Mesenteric fat pad (tissue), 1 donor: ENCODE data around the gene SFXN5. TPM values are rescaled to one million over a fixed set of nuclear protein-coding genes. Genes with fewer than 3 reads are reported as not detected.

ENCODE experiments used
- DNase-seq: peaks from one replicate; pipeline ENCODE4 v3.0.0-alpha.2; 2020; ENCODE audit warnings: low spot score
- total RNA-seq: library from RNA; stranded (reverse); fragmentation: NEBNext Ultra II Directional; extraction: Animal tissue kit (Norgen Biotek cat#: 25700); gene quantifications from one replicate; pipeline ENCODE4 v1.2.1, GENCODE V29; 2021
- donor health status: DM: yes; HTN: yes; CAD: no.

Gene SFXN5
- total RNA-seq, 1 donor from 2014 or later = 11.7 TPM

GRCh38 chr2:72959554-72959953 is 112.0 kb downstream of the SFXN5 start:
- no peak for DNase-seq

- DNase-seq = no peak
Observed at GRCh38 chr2:72958542-72959385, 112.7 kb downstream of the SFXN5 start.

GRCh38 chr2:72956936-72957335 is 114.6 kb downstream of the SFXN5 start:
- DNase-seq = no peak

- DNase-seq = no peak
Observed at GRCh38 chr2:72956050-72956395, 115.5 kb downstream of the SFXN5 start.

GRCh38 chr2:72955228-72956049 is 116.1 kb downstream of the SFXN5 start:
- DNase-seq = no peak

GRCh38 chr2:72954376-72955227 is 116.9 kb downstream of the SFXN5 start:
- DNase-seq = no peak

GRCh38 chr2:72953976-72954375 is 117.5 kb downstream of the SFXN5 start:
- DNase-seq = no peak

GRCh38 chr2:72953528-72953927 is 118.0 kb downstream of the SFXN5 start:
- no peak for DNase-seq

- no peak for DNase-seq
Observed at GRCh38 chr2:72952961-72953360, 118.6 kb downstream of the SFXN5 start.

- no peak for DNase-seq
Observed at GRCh38 chr2:72952110-72952823, 119.2 kb downstream of the SFXN5 start.

GRCh38 chr2:72951303-72952095 is 120.0 kb downstream of the SFXN5 start:
- DNase-seq = no peak

- no peak for DNase-seq
Observed at GRCh38 chr2:72950558-72951255, 120.8 kb downstream of the SFXN5 start.

GRCh38 chr2:72949642-72950041 is 121.9 kb downstream of the SFXN5 start:
- no peak for DNase-seq

GRCh38 chr2:72949045-72949444 is 122.5 kb downstream of the SFXN5 start:
- DNase-seq = no peak

- no peak for DNase-seq
Observed at GRCh38 chr2:72947952-72948830, 123.3 kb downstream of the SFXN5 start.

GRCh38 chr2:72946466-72946865 is 125.0 kb downstream of the SFXN5 start:
- DNase-seq = no peak

GRCh38 chr2:72945450-72946019 is 126.0 kb downstream of the SFXN5 start:
- no peak for DNase-seq
